Right lung (tissue), 5 donors: Measurements from ENCODE around the gene RAB31. TPM values are rescaled to one million over a fixed set of nuclear protein-coding genes. Genes with fewer than 3 reads are reported as not detected.

Experiments used
- DNase-seq, 2 donors: peaks; one replicate each; pipeline ENCODE4 v3.0.0-alpha.2; 2013
- polyA plus RNA-seq, 5 donors: library from polyadenylated mRNA; unstranded; fragments of 120-200 nt; gene quantifications; one replicate each; pipeline versions ENCODE4 v1.2.1 to v1.2.3, GENCODE V29; 2013; ENCODE audit warnings: inconsistent platforms in 1 of 5, low replicate concordance in 1 of 5; ENCODE audit not compliant: insufficient read length in 5 of 5, insufficient read depth in 1 of 5

The RAB31 gene
- polyA plus RNA-seq, 5 donors = 31.2 to 40.6 (median 33.1) TPM

DNA sequence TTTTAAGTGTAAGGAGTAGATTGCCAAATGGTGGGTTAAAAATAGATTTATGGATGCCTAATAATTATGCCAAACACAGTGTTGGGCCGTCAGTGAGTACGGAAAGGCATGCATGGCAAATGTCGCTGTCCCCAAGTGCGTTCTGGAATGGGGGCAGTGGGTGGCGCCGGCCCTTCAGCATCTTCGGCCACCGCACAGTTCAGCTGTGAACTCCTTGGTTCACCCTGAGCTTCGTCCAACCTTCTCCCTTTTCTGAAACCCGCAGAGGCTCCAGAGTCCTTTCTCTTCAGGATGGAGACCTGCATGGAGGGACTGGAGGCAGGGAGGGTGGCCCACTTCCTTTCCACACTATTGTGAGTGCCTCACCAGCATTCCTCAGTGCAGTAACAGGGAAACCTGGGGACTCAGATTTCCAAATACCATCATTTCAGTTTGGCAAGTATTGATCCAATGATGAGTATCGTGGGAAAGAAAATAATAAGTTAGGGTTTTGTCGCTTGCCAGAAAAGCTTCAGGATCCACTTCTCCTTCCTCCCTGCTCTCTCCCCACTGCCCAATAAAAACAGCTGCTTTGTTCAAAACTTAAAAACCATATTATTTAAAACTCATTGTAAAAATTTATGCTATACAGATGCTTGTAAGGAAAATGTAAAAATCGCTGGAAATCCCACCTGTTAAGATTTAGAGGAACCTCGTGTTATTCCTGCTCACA is 103.0 kb downstream of the RAB31 start:
- no peak for DNase-seq

DNA sequence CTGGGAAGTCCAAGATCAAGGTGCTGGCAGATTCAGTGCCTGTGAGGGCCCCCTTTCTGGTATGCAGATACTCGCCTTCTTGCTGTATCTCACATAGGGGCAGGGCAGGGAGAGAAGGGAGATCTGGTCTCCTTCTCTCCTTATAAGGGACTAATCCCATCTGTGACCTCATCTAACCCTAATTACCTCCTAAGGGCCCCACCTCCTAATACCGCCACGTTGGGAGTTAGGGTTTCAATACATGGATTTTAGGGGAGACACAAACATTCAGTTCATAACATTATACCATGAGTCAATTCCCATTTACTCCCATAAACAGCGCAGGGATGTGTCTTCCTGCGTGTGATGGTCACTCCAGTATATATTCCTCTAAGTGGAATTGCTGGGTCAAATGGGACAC is 103.9 kb downstream of the RAB31 start:
- no peak for DNase-seq

DNA sequence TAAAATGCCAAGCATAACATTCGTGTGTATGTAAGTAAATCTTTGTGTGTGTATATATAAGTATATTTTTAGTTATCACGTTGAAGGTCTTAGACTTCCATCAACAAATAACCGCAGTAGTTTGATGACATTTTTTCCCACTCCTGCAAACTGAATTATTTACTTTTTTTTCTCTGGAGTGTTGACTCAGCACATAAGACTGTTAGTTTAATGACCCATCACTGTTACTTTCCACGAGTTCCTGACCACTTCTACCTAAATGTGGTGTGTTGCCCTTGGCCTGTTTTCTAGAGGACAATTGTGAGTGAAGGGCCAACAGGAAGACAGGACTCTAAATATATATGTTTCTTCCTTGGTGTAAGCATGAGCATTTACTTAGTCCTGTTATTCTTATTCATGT is 106.3 kb downstream of the RAB31 start:
- DNase-seq = no peak

DNA sequence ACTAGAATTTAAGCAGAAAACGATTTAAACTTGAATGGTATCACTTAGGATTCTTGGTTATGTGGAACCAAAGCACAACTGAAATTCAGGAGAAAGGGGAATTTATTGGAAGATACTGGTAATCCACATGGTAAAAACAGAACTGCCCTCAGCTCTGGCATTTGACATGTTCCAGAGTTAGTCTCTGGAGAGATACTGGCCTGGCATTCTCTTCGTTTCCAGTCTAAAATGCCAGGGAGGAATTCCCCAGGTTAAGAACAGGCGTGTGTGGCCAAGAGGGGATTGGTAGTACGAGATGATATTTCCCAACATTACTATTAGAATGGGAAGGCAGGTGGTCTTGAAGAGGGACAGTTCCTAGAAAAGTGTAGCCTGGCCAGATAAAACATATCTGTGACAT is 109.2 kb downstream of the RAB31 start:
- no peak for DNase-seq

DNA sequence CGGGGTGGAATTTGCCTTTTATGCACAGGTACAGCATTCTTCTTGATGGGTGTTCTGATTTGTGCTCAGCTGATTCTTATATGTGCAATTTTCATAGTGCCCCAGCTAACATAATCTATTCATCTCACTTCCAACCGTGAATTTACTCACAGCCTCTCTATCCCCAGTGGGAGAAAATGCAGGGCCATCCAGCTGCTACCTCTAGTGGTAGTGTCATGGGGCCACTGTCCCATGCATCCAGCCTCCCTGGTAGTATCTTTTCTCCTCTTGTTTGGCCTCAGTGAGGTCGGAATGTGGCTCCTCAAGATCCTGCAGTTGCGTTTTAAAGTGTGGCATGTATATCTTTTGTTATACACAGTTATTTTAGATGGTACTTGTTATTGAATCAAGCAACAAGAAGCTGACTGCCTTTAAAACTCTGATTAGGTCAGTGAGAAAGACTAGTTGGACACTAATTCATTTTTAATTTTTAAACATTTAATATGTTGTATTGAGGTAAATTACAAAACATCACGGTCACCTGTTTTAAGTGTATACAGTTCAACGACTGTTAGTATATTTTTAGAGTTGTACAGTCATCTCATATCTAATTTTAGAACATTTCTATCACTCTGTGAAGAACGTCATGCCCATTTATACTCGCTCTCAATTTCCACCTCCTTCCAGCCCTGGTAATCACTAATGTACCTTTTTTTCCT is 109.8 kb downstream of the RAB31 start:
- DNase-seq = no peak

DNA sequence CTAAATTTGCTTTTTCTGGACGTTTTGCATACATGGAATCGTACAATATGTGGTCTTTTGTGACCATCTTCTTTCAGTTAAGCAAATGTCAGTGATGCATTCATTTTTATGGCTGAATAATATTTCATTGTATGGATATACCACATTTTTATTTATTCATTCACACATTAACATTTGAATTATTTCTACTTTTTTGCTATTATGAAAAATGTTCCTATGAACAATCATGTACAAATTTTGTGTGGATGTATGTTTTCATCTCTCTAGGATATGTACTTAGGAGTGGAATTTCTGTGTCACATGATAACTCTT is 110.3 kb downstream of the RAB31 start:
- DNase-seq = no peak

DNA sequence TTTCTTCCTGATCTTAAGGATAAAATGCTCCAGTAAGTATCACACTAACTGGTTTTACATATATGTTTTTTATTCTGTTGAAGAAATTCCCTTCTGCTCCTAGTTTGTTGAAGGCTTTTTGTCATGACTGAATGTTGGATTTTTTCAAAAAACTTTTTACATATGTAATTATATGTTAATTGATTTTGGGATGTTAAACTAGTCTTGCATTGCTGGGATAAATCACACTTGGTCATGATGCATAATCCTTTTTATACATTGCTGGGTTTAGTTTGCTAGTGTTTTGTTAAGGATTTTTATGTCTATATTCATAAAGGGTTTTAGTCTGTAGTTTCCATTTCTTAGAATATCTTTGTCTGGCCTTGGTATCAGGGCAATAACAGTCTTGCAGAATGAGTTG is 112.0 kb downstream of the RAB31 start:
- DNase-seq = no peak

DNA sequence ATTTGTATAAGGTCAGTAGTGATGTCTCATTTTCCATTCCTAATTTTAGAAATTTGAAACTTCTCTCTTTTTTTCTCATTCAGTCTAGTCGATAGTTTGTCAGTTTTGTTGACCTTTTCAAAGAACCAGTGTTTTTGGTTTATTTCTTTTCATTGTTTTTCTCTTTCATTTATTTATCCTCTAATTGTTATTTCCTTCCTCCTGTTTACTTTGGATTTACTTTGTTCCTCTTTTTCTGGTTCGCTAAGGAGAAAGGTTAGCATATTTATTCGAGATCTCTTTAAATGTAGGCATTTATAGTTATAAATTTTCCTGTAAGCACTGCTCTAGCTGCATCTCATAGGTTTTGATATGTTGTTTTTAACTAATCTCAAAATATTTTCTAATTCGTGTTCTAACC is 112.6 kb downstream of the RAB31 start:
- DNase-seq = no peak

DNA sequence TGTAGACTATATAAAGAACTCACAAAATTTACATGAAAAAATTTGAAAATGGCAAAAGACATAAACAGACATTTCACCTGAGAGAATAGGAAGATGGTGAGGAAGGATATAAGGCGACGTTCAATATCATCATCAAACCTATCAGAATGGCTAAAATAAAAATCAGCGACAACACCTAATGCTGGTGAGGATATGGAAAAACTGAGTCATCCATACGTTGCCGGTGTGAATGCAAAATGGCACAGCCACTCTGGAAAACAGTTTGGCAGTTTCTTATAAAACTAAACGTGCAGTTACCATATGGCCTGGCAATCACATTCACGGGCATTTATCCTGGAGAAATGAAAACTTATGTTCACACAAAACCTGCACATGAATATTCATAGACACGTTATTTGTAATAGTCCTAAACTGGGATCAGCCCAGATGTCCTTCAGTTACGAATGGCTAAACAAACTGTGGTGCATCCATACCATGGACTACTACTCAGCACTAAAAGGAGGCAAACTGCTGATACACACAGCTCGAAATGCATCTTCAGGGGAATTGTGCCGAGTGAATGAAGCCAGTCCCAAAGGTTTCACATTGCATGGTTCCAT is 114.6 kb downstream of the RAB31 start:
- DNase-seq = no peak

DNA sequence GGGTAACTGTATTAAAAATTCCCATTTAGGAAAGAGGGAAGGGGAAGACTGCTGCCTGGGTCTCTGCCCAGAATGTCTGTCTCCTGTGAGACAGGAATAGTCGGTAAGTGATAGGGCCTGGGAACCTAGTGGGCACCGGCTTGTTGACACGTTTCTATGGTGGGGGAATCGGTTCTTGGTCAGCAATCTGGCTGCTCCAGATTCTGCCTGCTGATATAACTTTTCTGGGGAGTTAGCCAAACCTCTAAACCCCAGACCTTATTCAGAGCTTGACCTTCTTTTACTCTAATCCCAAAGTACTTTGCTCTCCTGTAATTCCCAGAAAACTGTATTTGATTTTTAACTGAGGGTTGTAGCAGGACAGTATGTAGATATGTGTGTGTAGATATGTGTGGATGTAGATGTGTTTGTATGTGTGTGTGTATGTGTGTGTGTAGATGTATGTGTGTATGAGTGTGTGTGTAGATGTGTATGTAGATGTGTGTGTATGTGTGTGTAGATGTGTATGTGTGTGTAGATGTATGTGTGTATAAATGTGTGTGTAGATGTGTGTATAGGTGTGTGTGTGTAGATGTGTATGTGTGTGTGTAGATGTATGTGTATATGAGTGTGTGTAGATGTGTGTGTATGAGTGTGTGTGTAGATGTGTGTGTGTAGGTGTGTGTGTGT is 115.8 kb downstream of the RAB31 start:
- DNase-seq = no peak

DNA sequence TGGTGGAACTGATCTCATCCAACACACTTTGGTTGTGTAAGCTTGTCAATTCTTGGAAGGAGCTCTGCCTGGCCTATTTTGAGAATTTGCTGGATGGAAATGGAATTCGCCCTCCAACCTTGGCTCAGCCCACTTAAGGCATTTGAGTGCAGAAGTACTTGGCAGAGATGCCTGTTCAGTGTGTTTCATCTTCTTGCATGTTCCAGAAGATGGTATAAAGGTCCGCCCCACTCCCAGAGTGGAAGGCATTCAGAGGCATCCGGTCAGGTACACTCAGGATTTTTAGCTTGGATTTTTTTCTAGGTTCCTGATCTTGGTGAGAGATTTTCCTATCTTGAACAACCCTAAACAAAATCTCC is 116.4 kb downstream of the RAB31 start:
- DNase-seq = no peak

DNA sequence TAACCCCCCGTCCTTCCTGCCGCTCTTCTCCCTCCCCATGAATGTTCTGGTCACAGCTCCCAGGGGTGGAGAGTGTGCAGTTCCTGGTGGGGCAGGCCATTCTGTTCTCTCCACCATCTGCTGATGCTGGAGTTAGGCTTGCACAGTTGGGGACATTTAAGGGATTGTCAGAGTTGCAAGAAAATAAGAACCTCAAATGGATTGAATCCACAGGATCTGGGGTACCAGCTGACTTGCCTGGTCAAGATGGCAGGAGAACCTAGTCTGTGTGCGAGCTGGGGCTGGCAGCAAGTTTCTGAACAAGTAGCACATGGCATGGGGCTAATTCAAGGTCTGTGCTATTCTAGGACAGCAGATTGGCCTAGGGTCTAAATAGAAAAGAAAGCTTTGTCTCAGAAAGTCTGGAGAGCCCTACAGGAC is 116.9 kb downstream of the RAB31 start:
- no peak for DNase-seq

DNA sequence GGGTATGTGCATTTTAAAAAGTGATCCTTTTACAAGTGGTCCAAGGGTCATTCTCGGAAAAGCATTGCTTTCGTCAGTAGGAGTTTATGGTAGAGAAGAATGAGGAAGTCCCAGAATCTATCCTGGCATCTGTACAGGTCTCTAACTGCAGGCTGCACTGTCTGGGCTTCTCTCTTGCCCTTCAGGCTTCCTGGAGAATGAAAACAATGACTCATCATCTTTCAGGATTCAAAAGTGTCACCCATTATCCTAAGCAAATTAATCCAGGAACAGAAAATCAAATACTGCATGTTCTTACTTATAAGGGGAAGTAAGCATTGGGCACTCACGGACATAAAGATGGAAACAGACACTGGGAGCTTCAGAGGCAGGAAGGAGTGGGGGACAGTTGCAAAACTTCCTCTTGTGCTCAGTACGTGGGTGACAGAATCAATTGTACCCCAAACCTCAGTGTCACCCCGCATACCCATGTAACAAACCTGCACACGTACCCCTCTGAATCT is 117.5 kb downstream of the RAB31 start:
- DNase-seq = no peak

DNA sequence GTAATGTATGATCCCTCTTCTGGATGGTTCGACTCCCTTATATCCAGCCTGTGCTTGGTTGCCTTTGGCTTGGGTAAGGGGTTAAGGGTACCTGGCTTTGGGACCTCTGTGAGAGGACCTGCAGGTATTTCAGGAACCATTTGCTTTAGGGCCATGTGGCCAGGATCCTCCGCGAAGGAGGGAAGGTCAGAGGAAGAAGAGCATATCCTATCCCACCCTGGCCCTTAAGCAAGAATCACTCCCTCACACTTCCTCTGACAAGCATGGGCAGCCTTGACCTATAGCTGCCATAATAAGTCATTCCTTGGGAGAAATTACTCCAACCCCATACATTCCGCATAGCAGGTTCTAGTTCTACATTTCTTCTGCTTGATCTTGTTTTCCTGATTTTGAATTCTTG is 118.6 kb downstream of the RAB31 start:
- DNase-seq = no peak

DNA sequence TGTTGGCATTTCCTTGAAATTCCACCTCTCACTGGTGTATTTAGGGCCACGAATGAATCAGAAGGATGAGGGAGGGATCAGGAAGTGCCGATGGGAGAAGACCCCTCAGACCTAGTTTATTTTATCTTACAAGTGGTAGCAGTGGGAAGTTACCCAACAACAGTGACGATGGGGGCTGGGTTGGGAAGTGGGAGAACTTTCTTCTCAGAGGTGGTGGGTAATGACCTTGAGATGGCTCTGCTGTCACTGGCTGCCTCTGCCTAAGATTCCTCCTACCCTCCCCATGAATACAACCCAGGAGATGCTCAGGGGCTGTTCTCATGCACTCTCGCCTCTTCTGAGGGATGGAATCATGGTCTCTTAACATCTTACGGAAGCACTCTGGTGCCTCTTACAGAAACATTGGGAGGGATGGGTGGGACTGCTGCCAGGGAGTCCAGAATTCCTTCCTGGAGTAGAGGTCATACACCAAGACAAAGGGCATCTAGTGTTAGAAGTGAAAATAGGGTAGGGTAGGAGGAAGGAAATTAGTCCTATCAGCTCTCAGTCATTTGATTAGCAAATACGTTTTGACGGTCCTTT is 119.2 kb downstream of the RAB31 start:
- DNase-seq = no peak

DNA sequence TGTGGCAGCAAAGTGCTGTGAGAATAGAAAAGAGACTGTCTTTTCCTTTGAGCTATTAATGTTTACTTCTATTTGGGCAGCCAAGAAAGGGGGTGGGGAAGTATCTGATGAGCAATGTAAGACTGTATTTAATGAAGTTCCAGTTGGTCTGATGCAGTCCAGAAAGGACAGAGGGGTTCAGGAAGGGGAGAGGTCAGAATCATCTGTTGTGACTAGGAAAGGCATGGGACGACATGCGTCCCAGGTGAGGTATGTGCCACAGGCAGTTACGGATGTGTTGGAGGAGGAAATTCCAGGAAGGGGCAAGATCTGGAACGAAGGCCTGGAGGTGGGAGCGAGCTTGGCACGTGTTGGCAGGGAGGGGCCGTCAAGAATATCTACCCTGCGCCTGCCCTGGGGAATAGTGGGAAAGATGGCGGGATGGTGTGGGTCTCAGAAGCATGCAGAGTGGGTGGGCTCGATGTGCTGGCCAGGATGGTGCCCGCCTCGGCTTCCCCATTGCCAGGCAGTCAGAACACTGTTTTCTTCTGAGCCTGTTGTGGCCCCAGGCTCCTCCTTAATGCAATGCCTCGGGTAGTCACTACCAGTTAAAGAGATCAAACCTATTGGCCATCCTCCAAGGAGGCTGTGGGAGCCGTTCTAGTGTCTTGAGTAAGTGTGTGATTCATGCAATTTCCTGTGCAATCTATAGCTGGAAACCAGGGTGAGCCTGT is 119.8 kb downstream of the RAB31 start:
- DNase-seq = no peak

DNA sequence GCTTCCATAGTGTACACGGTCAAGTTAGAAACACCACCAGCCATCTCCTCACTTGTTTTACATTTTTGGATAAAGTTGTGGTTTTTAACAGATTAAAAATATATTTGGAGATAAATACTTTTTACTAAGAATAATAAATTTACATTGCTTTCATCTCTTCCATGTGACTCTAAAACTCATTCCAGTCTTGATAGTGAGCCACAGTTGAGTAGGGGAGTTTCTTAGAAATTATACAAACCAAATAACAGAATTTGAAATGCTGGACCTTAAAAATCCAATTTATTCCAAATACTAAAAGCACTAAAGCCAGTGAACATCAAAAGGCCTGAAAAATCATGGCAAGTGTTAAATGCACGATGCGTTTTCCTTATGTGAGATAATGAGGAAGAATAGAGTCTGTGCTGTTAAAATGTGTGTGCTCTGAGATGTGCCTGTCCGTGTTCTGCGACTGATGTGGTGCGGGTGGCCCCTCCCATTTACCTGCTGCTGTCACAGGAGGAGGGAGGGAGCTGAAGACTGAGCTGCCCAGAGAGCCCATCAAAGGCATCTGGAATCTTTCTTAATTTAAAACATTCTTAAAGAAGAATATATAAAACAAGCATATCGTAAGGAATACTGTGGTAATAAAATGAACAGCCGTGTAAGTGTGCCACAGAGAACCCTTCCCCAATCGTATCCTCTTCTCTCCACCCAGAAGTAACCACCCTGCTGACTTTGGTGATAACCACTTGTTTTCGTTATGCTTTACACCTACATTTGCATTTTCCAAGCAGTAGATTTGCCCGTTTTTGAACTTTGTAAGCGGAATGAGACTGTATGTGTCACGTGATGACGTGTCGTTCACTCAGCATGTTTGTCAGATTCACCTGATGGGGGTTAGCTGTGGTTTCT is 120.7 kb downstream of the RAB31 start:
- no peak for DNase-seq

DNA sequence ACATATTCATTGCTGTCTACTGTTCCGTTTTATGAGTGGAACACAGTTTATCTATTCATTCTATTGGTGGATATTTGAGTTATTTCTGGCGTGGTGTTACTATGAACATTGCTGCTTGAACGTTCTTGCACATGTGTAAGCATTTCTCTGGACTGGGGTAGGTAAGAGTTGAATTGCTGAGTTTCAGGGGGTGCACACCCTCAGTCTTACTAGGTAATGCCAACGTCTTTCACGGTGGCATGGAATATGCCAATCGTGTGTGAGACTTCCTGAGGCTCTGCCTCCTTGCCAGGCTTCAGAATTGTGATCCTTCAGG is 121.3 kb downstream of the RAB31 start:
- no peak for DNase-seq

DNA sequence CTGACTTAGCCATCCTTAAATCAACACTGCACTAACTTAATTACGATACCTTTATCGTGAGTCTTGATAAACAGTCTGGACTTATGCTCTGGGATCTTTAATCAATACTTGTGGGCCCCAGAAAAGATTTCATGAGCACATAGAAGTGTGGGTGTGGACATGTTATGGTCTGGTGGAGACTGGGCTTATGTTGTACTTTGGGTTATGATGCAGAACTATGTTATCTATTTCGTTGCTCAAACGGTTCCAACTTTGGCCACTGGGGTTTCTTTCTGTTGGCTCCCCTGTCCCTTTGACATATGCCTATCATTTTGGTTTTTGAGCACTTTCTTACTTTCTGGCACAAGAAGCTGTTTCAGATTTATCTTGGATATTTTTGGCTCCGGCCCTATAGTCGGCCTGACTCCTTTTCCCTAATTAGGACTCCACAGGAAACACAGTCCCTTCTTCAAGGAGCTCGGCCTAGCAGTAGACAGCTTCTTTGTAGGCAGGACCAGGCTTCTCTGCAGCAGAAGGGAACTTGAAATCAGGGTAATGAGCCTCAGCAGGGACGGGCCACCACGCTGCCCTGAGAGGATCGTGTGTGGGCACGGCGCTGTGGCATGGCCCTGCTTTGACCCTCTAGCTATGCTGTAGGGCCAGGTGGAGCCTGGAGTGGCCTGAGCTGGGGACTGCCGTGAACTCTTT is 123.1 kb downstream of the RAB31 start:
- no peak for DNase-seq

DNA sequence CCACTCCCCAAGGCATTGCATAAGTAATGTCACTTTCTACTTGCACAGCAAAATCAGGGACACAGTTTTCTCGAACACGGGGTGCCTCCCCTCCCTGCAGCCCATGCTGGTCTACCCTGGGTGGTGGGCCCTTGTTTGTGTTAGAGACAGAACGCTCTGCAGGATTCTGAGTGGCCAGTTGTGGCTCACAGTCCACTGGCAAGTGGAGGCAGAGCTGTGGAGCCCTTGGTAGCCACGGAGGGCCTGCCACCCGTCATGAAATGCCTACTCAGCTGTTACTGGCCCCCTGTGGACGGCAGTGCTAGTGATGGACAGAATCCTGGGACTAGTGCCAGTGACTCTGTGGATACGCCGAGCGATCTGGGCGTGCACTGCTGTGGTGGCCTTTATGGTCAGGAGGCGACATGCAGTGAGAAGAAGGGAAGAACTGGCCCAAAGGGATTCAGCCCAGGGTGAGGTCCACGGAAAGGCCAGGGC is 123.7 kb downstream of the RAB31 start:
- no peak for DNase-seq
